HCT116 (cell line): Measurements from ENCODE around the gene KCNJ1. TPM values are rescaled to one million over a fixed set of nuclear protein-coding genes. Genes with fewer than 3 reads are reported as not detected.

Source experiments
- ATAC-seq: fragments of 200-7000 bp; cut with Tn5 transposase; 2 replicates; pipeline ENCODE4 v1.9.1; 2020; ENCODE audit warnings: mild to moderate bottlenecking, moderate library complexity
- BruUV-seq: library from RNA; stranded (reverse); fragments of 400-500 nt; replicated peaks from 2 replicates; lab custom pipeline; 2021; lab: Mats Ljungman, UMichigan
- CTCF ChIA-PET: fragments of 300-600 bp; sonication (Branson Sonifier 250); formaldehyde crosslinking; loops from one replicate; lab custom pipeline; 2021; ENCODE audit warnings: antibody characterized with exemption; lab: Charles Lee
- POLR2A ChIA-PET: fragments of 300-600, 350-600 bp; sonication (Branson Sonifier 250); formaldehyde crosslinking; loops from one replicate; lab custom pipeline; 2021; ENCODE audit warnings: antibody characterized with exemption; lab: Charles Lee
- RAD21 ChIA-PET, 2 experiments: fragments of 300-600 bp; sonication (Branson Sonifier 250); formaldehyde crosslinking; loops; one replicate each; lab custom pipeline; 2023; ENCODE audit warnings: low total read pairs in 2 of 2; ENCODE audit not compliant: uncharacterized antibody in 2 of 2, unreplicated experiment in 2 of 2, low non-redundant PET in 1 of 2; lab: Charles Lee
- DNase-seq: peaks from one replicate; pipeline ENCODE4 v3.0.0-alpha.2; 2010; ENCODE audit warnings: low read depth, low spot score
- H2AFZ ChIP-seq: fragments of 200-600 bp; shearing (Covaris generic), sonication (generic); 2 replicates; pipeline ENCODE4 v1.6.1; 2017; ENCODE audit warnings: low read depth, mixed run types, mixed read lengths, antibody characterized with exemption, low read length; ENCODE audit not compliant: poor library complexity, severe bottlenecking
- H3K27ac ChIP-seq: 2 replicates; pipeline ENCODE4 v1.5.1; 2012; ENCODE audit warnings: low read depth, low read length
- H3K27me3 ChIP-seq: fragments of 200-600 bp; sonication (generic); 2 replicates; pipeline ENCODE4 v1.6.1; 2016; ENCODE audit warnings: mixed run types, low read length, mixed read lengths; ENCODE audit not compliant: insufficient read depth
- H3K36me3 ChIP-seq, 2 experiments: fragments of 200-500 bp in 1 of 2; fragments of 200-600 bp in 1 of 2; sonication (Bioruptor generic) in 1 of 2; sonication (generic) in 1 of 2; 2 replicates each; pipeline versions ENCODE4 v1.5.1 to v1.6.1; 2014 to 2016; ENCODE audit warnings: low read length in 2 of 2, inconsistent platforms in 1 of 2, mixed read lengths in 1 of 2, mixed run types in 1 of 2; ENCODE audit not compliant: insufficient read depth in 2 of 2, control insufficient read depth in 1 of 2
- H3K4me1 ChIP-seq, 2 experiments: fragments of 200-600 bp in 1 of 2; sonication (generic) in 1 of 2; 2 replicates each; pipeline versions ENCODE4 v1.5.1 to v1.6.1; 2012 to 2017; ENCODE audit warnings: low read length in 2 of 2, inconsistent platforms in 1 of 2, mild to moderate bottlenecking in 1 of 2, mixed read lengths in 1 of 2, mixed run types in 1 of 2, moderate library complexity in 1 of 2; ENCODE audit not compliant: insufficient read depth in 2 of 2, control insufficient read depth in 1 of 2
- H3K4me2 ChIP-seq: fragments of 200-600 bp; sonication (generic); 2 replicates; pipeline ENCODE4 v1.6.1; 2017; ENCODE audit warnings: mixed run types, low read length, mixed read lengths
- H3K4me3 ChIP-seq, 2 experiments: fragments of 200-600 bp in 1 of 2; sonication (generic) in 1 of 2; replicated peaks in 1 of 2; 2 replicates each; pipeline ENCODE4 v1.5.1; 2011 to 2016; ENCODE audit warnings: low read length in 2 of 2, control low read depth in 1 of 2, low read depth in 1 of 2, mild to moderate bottlenecking in 1 of 2, mixed read lengths in 1 of 2, mixed run types in 1 of 2
- H3K79me2 ChIP-seq: fragments of 200-600 bp; sonication (generic); 2 replicates; pipeline ENCODE4 v1.6.1; 2017; ENCODE audit warnings: mild to moderate bottlenecking, mixed run types, low read length, moderate library complexity, mixed read lengths; ENCODE audit not compliant: insufficient read depth
- H3K9ac ChIP-seq: fragments of 200-600 bp; sonication (generic); 2 replicates; pipeline ENCODE4 v1.6.1; 2016; ENCODE audit warnings: low read length, mixed read lengths
- H3K9me2 ChIP-seq: fragments of 200-600 bp; sonication (generic), shearing (Covaris generic); 2 replicates; pipeline ENCODE4 v1.6.1; 2017; ENCODE audit warnings: mixed run types, mild to moderate bottlenecking, moderate library complexity; ENCODE audit not compliant: insufficient read depth
- H3K9me3 ChIP-seq, 2 experiments: fragments of 200-500 bp in 1 of 2; fragments of 200-600 bp in 1 of 2; sonication (Bioruptor generic) in 1 of 2; sonication (generic) in 1 of 2; 2 replicates each; pipeline ENCODE4 v1.6.1; 2014 to 2017; ENCODE audit warnings: low read length in 2 of 2, mixed read lengths in 2 of 2, inconsistent platforms in 1 of 2, low read depth in 1 of 2, mild to moderate bottlenecking in 1 of 2, mixed run types in 1 of 2, moderate library complexity in 1 of 2; ENCODE audit not compliant: control insufficient read depth in 1 of 2, insufficient read depth in 1 of 2
- H4K20me1 ChIP-seq: fragments of 200-600 bp; sonication (generic), shearing (Covaris generic); 2 replicates; pipeline ENCODE4 v1.6.1; 2017; ENCODE audit warnings: mixed run types, mild to moderate bottlenecking, moderate library complexity; ENCODE audit not compliant: insufficient read depth
- ATF3 ChIP-seq: IDR thresholded peaks from 2 replicates; pipeline ENCODE4 v1.6.1; 2012
- CBX3 ChIP-seq: IDR thresholded peaks from 2 replicates; pipeline ENCODE4 v1.6.1; 2012; ENCODE audit warnings: low read depth
- EGR1 ChIP-seq: IDR thresholded peaks from 2 replicates; pipeline ENCODE4 v1.6.1; 2012; ENCODE audit warnings: low read depth
- EZH2phosphoT487 ChIP-seq: fragments of 200-600 bp; IDR thresholded peaks from 2 replicates; pipeline ENCODE4 v1.6.1; 2018; ENCODE audit warnings: antibody characterized with exemption, borderline replicate concordance
- POLR2A ChIP-seq: IDR thresholded peaks from 2 replicates; pipeline ENCODE4 v1.7.0; 2011; ENCODE audit warnings: borderline replicate concordance; ENCODE audit not compliant: insufficient read depth, insufficient read length; ENCODE audit errors: extremely low read depth
- SIN3A ChIP-seq: IDR thresholded peaks from 2 replicates; pipeline ENCODE4 v1.6.1; 2012; ENCODE audit warnings: low read depth
- SRF ChIP-seq: IDR thresholded peaks from 2 replicates; pipeline ENCODE4 v1.6.1; 2012; ENCODE audit warnings: low read depth
- YY1 ChIP-seq: IDR thresholded peaks from 2 replicates; pipeline ENCODE4 v1.6.1; 2011; ENCODE audit warnings: low read length, low read depth, moderate library complexity, mild to moderate bottlenecking; ENCODE audit not compliant: insufficient replicate concordance; ENCODE audit errors: extremely low read depth
- ZFX ChIP-seq: fragments of 450-650 bp; IDR thresholded peaks from 2 replicates; pipeline ENCODE4 v1.6.1; 2017
- intact Hi-C: fragments of 100-400 bp; cut with micrococcal nuclease; formaldehyde crosslinking; loops from 2 replicates; pipeline ENCODE4 v1.10.0; 2022
- total RNA-seq: library from RNA; stranded (reverse); gene quantifications from one replicate; pipeline ENCODE4 v1.2.1, GENCODE V29; 2021; ENCODE audit not compliant: unreplicated experiment
- TF ChIP-seq, protein P1 (sequence below): IDR thresholded peaks from 2 replicates; pipeline ENCODE4 v1.6.1; 2012; ENCODE audit warnings: low read depth

The KCNJ1 gene
- total RNA-seq, 1 experiment from 2014 or later: 0.15 TPM

GRCh38 chr11:128871168-128871610, 4.1 kb upstream of the KCNJ1 start:
- H3K4me2 ChIP-seq: no peak overlapping the region
- no peak for ATAC-seq
- CTCF ChIA-PET: no interaction called here

More at GRCh38 chr11:128871168-128871610, 4.1 kb upstream of the KCNJ1 start:
- RAD21 ChIA-PET: no interaction called here
- no peaks in the 10 kb centered on the region for H3K36me3 ChIP-seq
- no peaks in the 10 kb centered on the region for H3K79me2 ChIP-seq
- no peaks in the 10 kb centered on the region for H3K4me1 ChIP-seq
- no peak for DNase-seq
- TF ChIP-seq ATF3: no peak
- no peak for TF ChIP-seq CBX3
- no peak for TF ChIP-seq ZFX
- TF ChIP-seq SIN3A: no peak
- TF ChIP-seq SRF: no peak
- no peak for TF ChIP-seq YY1
- TF ChIP-seq, protein P1, sequence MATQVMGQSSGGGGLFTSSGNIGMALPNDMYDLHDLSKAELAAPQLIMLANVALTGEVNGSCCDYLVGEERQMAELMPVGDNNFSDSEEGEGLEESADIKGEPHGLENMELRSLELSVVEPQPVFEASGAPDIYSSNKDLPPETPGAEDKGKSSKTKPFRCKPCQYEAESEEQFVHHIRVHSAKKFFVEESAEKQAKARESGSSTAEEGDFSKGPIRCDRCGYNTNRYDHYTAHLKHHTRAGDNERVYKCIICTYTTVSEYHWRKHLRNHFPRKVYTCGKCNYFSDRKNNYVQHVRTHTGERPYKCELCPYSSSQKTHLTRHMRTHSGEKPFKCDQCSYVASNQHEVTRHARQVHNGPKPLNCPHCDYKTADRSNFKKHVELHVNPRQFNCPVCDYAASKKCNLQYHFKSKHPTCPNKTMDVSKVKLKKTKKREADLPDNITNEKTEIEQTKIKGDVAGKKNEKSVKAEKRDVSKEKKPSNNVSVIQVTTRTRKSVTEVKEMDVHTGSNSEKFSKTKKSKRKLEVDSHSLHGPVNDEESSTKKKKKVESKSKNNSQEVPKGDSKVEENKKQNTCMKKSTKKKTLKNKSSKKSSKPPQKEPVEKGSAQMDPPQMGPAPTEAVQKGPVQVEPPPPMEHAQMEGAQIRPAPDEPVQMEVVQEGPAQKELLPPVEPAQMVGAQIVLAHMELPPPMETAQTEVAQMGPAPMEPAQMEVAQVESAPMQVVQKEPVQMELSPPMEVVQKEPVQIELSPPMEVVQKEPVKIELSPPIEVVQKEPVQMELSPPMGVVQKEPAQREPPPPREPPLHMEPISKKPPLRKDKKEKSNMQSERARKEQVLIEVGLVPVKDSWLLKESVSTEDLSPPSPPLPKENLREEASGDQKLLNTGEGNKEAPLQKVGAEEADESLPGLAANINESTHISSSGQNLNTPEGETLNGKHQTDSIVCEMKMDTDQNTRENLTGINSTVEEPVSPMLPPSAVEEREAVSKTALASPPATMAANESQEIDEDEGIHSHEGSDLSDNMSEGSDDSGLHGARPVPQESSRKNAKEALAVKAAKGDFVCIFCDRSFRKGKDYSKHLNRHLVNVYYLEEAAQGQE: no peak
- TF ChIP-seq EGR1: no peak
- TF ChIP-seq EZH2phosphoT487: no peak
- no peak for TF ChIP-seq POLR2A
- H2AFZ ChIP-seq: no peak overlapping the region
- intact Hi-C loops: no loop called here
- POLR2A ChIA-PET: no interaction called here
- H3K27me3 ChIP-seq: peaks cover 21% of the 10 kb centered on the region; the same call in 1 of the 2 replicates
- H3K9me3 ChIP-seq: no peaks in the 10 kb centered on the region
- no peak overlapping the region for H3K4me3 ChIP-seq
- H3K9ac ChIP-seq: no peak overlapping the region
- H4K20me1 ChIP-seq: no peaks in the 10 kb centered on the region
- no peaks in the 10 kb centered on the region for H3K9me2 ChIP-seq
- BruUV-seq: no TSS peak
- H3K27ac ChIP-seq: no peak overlapping the region
